PC-3 (cell line): ENCODE measurements around the gene TBX1. TPM values are rescaled to one million over a fixed set of nuclear protein-coding genes. Genes with fewer than 3 reads are reported as not detected.

Experiments
- ATAC-seq: fragments of 200-7000 bp; cut with Tn5 transposase; 2 replicates; pipeline ENCODE4 v1.9.1; 2020; ENCODE audit warnings: mild to moderate bottlenecking, moderate library complexity
- BruUV-seq: library from RNA; stranded (reverse); fragments of 400-500 nt; replicated peaks from 2 replicates; lab custom pipeline; 2021; lab: Mats Ljungman, UMichigan
- CTCF ChIA-PET: fragments of 300-600 bp; sonication (Branson Sonifier 250); formaldehyde crosslinking; loops from one replicate; lab custom pipeline; 2022; ENCODE audit warnings: antibody characterized with exemption; lab: Charles Lee
- POLR2A ChIA-PET: fragments of 300-600 bp; sonication (Branson Sonifier 250); formaldehyde crosslinking; loops from one replicate; lab custom pipeline; 2022; ENCODE audit warnings: antibody characterized with exemption; ENCODE audit not compliant: unreplicated experiment; lab: Charles Lee
- DNase-seq: peaks from one replicate; pipeline ENCODE4 v3.0.0-alpha.2; 2015
- H2AFZ ChIP-seq: fragments of 300-600 bp; sonication (generic); 2 replicates; pipeline ENCODE4 v1.6.0; 2016; ENCODE audit warnings: antibody characterized with exemption, low read length
- H3F3A ChIP-seq: fragments of 300-600 bp; sonication (generic); one replicate; pipeline ENCODE4 v1.6.0; 2017; ENCODE audit warnings: antibody characterized with exemption, low read length, control low read depth, mild to moderate bottlenecking; ENCODE audit not compliant: unreplicated experiment
- H3K27ac ChIP-seq: fragments of 300-600 bp; sonication (generic); 2 replicates; pipeline ENCODE4 v1.5.1; 2016; ENCODE audit warnings: mild to moderate bottlenecking, low read length
- H3K27me3 ChIP-seq: fragments of 300-600 bp; sonication (generic); 2 replicates; pipeline ENCODE4 v1.6.1; 2016; ENCODE audit warnings: low read length, mixed read lengths
- H3K36me3 ChIP-seq: fragments of 300-600 bp; sonication (generic); 2 replicates; pipeline ENCODE4 v1.6.1; 2016; ENCODE audit warnings: low read depth, mixed run types, low read length, mixed read lengths
- H3K4me1 ChIP-seq: fragments of 300-600 bp; sonication (generic); 2 replicates; pipeline ENCODE4 v1.5.1; 2016; ENCODE audit warnings: low read length; ENCODE audit not compliant: insufficient read depth
- H3K4me2 ChIP-seq: fragments of 300-600 bp; sonication (generic); 2 replicates; pipeline ENCODE4 v1.6.0; 2016; ENCODE audit warnings: low read length
- H3K4me3 ChIP-seq: fragments of 300-600 bp; sonication (generic); 2 replicates; pipeline ENCODE4 v1.5.1; 2016; ENCODE audit warnings: mild to moderate bottlenecking, low read length, mixed read lengths
- H3K79me2 ChIP-seq: fragments of 300-600 bp; sonication (generic); 2 replicates; pipeline ENCODE4 v1.6.1; 2017; ENCODE audit warnings: low read length, mixed read lengths
- H3K9ac ChIP-seq: fragments of 300-600 bp; sonication (generic); 2 replicates; pipeline ENCODE4 v1.6.0; 2016; ENCODE audit warnings: mild to moderate bottlenecking, low read length
- H3K9me2 ChIP-seq: fragments of 300-600 bp; sonication (generic); replicated peaks from 2 replicates; pipeline ENCODE4 v1.6.1; 2016; ENCODE audit warnings: mixed run types, low read length, mixed read lengths
- H3K9me3 ChIP-seq: fragments of 300-600 bp; sonication (generic); 2 replicates; pipeline ENCODE4 v1.6.1; 2016; ENCODE audit warnings: low read length, mixed read lengths
- H4K20me1 ChIP-seq: fragments of 300-600 bp; sonication (generic); 2 replicates; pipeline ENCODE4 v1.6.1; 2016; ENCODE audit warnings: low read length, mixed read lengths
- CTCF ChIP-seq: fragments of 300-600 bp; sonication (generic); conservative IDR thresholded peaks from 2 replicates; pipeline ENCODE4 v1.5.1; 2017; ENCODE audit warnings: antibody characterized with exemption, low read depth, mild to moderate bottlenecking, low read length
- EZH2 ChIP-seq: fragments of 300-600 bp; sonication (generic); IDR thresholded peaks from one replicate; pipeline ENCODE4 v1.6.1; 2017; ENCODE audit warnings: antibody characterized with exemption, mild to moderate bottlenecking, low read length; ENCODE audit not compliant: unreplicated experiment
- EZH2phosphoT487 ChIP-seq: fragments of 300-600 bp; sonication (generic); IDR thresholded peaks from 2 replicates; pipeline ENCODE4 v1.6.1; 2018; ENCODE audit warnings: mild to moderate bottlenecking, antibody characterized with exemption, low read length, borderline replicate concordance
- intact Hi-C: fragments of 100-400 bp; cut with micrococcal nuclease; formaldehyde crosslinking; loops from 2 replicates; pipeline ENCODE4 v1.9.0; 2023
- total RNA-seq: library from RNA; depleted of rRNA; stranded (reverse); fragments of >200 nt; gene quantifications from 2 replicates; pipeline ENCODE4 v1.2.3, GENCODE V29; 2014

TBX1 gene
- total RNA-seq, 1 experiment from 2014 or later = 18.6 TPM

GRCh38 chr22:19746726-19747125 is 13.9 kb upstream of the TBX1 start:
- Histone ChIP-seq H3F3A (no peaks in the 10 kb centered on the region), H3K36me3 (no peaks in the 10 kb centered on the region), H2AFZ (no peak overlapping the region), H3K27ac (no peak overlapping the region), H3K27me3 (no peaks in the 10 kb centered on the region), H3K4me1 (peaks cover 11% of the 10 kb centered on the region), H4K20me1 (no peaks in the 10 kb centered on the region), H3K9me3 (no peaks in the 10 kb centered on the region), H3K9me2 (no peaks in the 10 kb centered on the region), H3K4me3 (no peak overlapping the region), H3K79me2 (no peaks in the 10 kb centered on the region), H3K9ac (no peak overlapping the region), H3K4me2 (no peak overlapping the region)
- BruUV-seq = no TSS peak
- ChIA-PET CTCF (no interaction called here), POLR2A (no interaction called here)
- no peak for TF ChIP-seq CTCF
- TF ChIP-seq EZH2phosphoT487 = no peak
- no peak for TF ChIP-seq EZH2
- no peak for DNase-seq
- no peak for ATAC-seq
- intact Hi-C loops = no loop called here

DNA sequence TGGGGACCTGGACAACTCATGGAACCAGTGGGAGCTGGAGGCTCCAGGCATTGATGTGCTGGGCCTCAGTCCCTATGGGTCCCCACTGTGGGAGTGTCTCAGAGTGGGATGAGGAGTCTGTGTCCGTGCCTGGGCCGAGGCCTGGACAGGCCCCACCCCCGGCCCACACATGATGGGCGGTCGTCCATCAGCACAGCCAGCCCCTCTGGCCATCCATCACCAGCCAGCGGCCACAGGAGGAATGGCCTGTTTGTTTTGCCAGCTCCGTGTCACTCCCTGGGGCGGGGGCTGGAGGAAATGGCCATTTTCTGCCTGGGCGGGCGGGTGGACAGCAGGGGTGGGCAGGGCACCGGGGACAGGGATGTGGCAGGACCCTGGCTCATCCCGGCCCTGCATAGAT is 13.0 kb upstream of the TBX1 start:
- H3K4me1 ChIP-seq = peaks cover 11% of the 10 kb centered on the region
- no TSS peak for BruUV-seq
- TF ChIP-seq EZH2 (no peak), EZH2phosphoT487 (no peak), CTCF (no peak)
- H3K4me2 ChIP-seq = no peak overlapping the region
- H3F3A ChIP-seq = no peaks in the 10 kb centered on the region
- ChIA-PET POLR2A (no interaction called here), CTCF (no interaction called here)
- H4K20me1 ChIP-seq = no peaks in the 10 kb centered on the region
- H3K9me3 ChIP-seq = no peaks in the 10 kb centered on the region
- intact Hi-C loops = no loop called here
- H3K27ac ChIP-seq = no peak overlapping the region
- no peaks in the 10 kb centered on the region for H3K9me2 ChIP-seq
- no peaks in the 10 kb centered on the region for H3K27me3 ChIP-seq
- DNase-seq (no peak), ATAC-seq (no peak)
- no peak overlapping the region for H3K9ac ChIP-seq
- H2AFZ ChIP-seq = no peak overlapping the region
- H3K79me2 ChIP-seq = no peaks in the 10 kb centered on the region
- H3K4me3 ChIP-seq = no peak overlapping the region
- H3K36me3 ChIP-seq = no peaks in the 10 kb centered on the region

GRCh38 chr22:19748139-19748538 is 12.4 kb upstream of the TBX1 start:
- H3K4me3 ChIP-seq = no peak overlapping the region
- ChIA-PET POLR2A (no interaction called here), CTCF (no interaction called here)
- no peaks in the 10 kb centered on the region for H3K27me3 ChIP-seq
- H3K79me2 ChIP-seq = no peaks in the 10 kb centered on the region
- no peak for ATAC-seq
- H3K4me1 ChIP-seq = peaks cover 11% of the 10 kb centered on the region
- no peak overlapping the region for H3K4me2 ChIP-seq
- H3K36me3 ChIP-seq = no peaks in the 10 kb centered on the region
- H2AFZ ChIP-seq = no peak overlapping the region
- no peaks in the 10 kb centered on the region for H3F3A ChIP-seq
- no peak for DNase-seq
- intact Hi-C loops = no loop called here
- no peak overlapping the region for H3K27ac ChIP-seq
- no peaks in the 10 kb centered on the region for H3K9me2 ChIP-seq
- H4K20me1 ChIP-seq = no peaks in the 10 kb centered on the region
- no peaks in the 10 kb centered on the region for H3K9me3 ChIP-seq
- TF ChIP-seq EZH2 = no peak
- TF ChIP-seq CTCF = no peak
- no peak for TF ChIP-seq EZH2phosphoT487
- H3K9ac ChIP-seq = no peak overlapping the region
- no TSS peak for BruUV-seq
